ENCODE results near the gene C19orf44. TPM values are rescaled to one million over a fixed set of nuclear protein-coding genes. Genes with fewer than 3 reads are reported as not detected.

Gene C19orf44
- total RNA-seq, 2 donors from 2014 or later, result 4.9 to 6.1 TPM

DNA sequence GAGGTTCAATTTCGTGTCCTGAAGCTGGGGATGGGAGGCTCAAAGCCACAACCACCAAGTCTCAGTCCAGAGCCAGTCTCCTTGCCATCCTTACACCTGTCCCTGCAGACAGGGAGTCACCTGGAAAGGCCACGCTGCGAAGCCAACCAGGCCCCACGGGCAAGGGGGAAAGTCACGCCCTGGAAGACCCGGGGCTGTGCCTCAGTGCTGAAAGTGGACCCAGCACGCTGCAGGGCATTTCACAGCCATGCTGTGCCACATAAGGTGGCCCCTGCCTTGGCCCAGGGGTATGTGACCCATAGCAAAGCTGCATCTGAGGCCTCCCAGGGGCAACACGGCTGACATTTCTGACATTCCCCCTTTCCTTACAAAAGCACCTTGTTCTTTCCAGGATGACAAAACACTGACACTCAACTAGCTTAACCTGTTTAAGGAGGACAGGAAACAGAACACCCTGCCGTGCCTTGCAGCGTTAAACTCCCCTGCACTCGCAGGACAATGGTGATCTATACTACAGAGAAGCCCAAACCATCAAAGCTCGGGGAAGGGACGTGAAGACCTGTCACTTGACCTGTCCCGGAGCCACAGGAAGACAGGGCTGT, 31.2 kb downstream of the C19orf44 start:
- Histone ChIP-seq H3K27me3 (replicated peaks; ENCODE audit: insufficient read depth) (no peaks in the 10 kb centered on the region), H3K4me1 (ENCODE audit: control insufficient read depth in 1 of 2, low read depth in 2 of 2) (no peaks in the 10 kb centered on the region), H3K4me3 (no peak overlapping the region), H3K27ac (no peak overlapping the region), H3K9me3 (no peaks in the 10 kb centered on the region), H3K36me3 (peaks cover 94% of the 10 kb centered on the region)
- TF ChIP-seq, protein P1, sequence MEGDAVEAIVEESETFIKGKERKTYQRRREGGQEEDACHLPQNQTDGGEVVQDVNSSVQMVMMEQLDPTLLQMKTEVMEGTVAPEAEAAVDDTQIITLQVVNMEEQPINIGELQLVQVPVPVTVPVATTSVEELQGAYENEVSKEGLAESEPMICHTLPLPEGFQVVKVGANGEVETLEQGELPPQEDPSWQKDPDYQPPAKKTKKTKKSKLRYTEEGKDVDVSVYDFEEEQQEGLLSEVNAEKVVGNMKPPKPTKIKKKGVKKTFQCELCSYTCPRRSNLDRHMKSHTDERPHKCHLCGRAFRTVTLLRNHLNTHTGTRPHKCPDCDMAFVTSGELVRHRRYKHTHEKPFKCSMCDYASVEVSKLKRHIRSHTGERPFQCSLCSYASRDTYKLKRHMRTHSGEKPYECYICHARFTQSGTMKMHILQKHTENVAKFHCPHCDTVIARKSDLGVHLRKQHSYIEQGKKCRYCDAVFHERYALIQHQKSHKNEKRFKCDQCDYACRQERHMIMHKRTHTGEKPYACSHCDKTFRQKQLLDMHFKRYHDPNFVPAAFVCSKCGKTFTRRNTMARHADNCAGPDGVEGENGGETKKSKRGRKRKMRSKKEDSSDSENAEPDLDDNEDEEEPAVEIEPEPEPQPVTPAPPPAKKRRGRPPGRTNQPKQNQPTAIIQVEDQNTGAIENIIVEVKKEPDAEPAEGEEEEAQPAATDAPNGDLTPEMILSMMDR (IDR thresholded peaks at IDR 0.05), result no peak
- DNase-seq (ENCODE audit: low spot score) (no peak), ATAC-seq (ENCODE audit: insufficient number of reproducible peaks, low FRiP score, low read depth) (no peak)

DNA sequence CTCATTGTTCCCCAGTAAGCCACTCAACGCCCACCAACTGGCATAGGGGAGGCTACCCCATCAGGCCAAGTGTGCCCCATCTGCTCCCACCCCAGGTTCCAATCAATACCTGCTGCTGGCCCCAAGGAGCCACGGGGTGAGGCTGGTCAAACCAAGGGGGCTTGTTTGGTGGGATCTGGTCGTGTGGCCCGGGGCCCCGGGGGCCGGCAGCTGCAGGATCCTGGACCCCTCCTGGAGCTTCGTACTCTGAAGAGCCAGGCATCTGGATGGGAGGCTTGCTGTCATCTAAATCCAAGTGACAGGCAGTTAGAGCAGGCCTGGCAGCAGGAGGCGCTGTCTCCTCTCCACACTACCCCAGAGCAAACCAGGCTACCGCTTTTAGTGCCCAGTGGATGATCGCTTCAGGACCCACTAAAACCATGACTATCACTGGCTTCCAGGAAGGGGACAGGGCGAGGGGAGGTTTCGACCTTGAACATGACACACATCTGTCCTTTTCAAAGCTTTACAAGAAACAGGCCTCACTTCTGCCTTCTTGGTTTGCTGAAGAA, 31.9 kb downstream of the C19orf44 start:
- TF ChIP-seq, protein P1 (IDR thresholded peaks at IDR 0.05), result no peak
- Histone ChIP-seq H3K9me3 (no peaks in the 10 kb centered on the region), H3K4me1 (ENCODE audit: control insufficient read depth in 1 of 2, low read depth in 2 of 2) (no peaks in the 10 kb centered on the region), H3K27me3 (replicated peaks; ENCODE audit: insufficient read depth) (no peaks in the 10 kb centered on the region), H3K27ac (no peak overlapping the region), H3K4me3 (no peak overlapping the region), H3K36me3 (peaks cover 94% of the 10 kb centered on the region)
- DNase-seq (ENCODE audit: low spot score) (no peak), ATAC-seq (ENCODE audit: insufficient number of reproducible peaks, low FRiP score, low read depth) (no peak)

DNA sequence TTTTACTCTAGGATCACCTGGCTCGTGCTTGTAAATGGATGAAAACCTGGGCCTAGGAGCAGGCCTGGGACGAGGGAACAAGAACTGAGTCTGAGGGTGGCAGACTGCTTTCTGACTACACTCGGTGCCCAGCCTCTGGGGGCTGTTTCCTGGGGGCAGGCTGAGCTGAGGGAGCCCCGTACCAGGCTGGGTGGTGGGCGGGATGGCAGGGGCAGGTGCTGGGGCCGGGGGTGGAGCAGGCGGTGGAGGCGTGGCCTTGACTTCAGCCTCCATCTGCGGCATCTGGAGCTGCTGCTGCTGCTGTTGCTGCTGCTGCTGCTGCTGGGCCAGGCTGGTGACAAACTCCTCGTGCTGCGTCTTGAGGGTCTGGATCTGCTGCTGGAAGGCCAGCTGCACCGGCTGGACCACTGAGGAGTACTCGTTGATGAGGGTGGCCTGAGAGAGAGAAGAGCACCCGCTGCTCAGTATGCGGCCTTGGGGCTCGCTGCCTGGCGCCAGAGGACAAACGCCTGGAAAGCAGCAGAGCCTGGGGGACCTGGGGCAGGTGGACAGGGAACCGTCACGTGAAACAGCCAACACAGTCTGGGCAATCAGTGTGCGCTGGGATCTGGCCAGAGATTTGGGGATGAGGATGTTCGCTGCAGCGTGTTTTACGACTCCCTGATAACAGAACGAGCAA, 33.4 kb downstream of the C19orf44 start:
- Histone ChIP-seq H3K27me3 (replicated peaks; ENCODE audit: insufficient read depth) (no peaks in the 10 kb centered on the region), H3K27ac (no peak overlapping the region), H3K9me3 (no peaks in the 10 kb centered on the region), H3K4me3 (no peak overlapping the region), H3K36me3 (peaks cover 96% of the 10 kb centered on the region), H3K4me1 (ENCODE audit: control insufficient read depth in 1 of 2, low read depth in 2 of 2) (no peaks in the 10 kb centered on the region)
- DNase-seq (ENCODE audit: low spot score) (no peak), ATAC-seq (ENCODE audit: insufficient number of reproducible peaks, low FRiP score, low read depth) (no peak)
- TF ChIP-seq, protein P1 (IDR thresholded peaks at IDR 0.05), result no peak

DNA sequence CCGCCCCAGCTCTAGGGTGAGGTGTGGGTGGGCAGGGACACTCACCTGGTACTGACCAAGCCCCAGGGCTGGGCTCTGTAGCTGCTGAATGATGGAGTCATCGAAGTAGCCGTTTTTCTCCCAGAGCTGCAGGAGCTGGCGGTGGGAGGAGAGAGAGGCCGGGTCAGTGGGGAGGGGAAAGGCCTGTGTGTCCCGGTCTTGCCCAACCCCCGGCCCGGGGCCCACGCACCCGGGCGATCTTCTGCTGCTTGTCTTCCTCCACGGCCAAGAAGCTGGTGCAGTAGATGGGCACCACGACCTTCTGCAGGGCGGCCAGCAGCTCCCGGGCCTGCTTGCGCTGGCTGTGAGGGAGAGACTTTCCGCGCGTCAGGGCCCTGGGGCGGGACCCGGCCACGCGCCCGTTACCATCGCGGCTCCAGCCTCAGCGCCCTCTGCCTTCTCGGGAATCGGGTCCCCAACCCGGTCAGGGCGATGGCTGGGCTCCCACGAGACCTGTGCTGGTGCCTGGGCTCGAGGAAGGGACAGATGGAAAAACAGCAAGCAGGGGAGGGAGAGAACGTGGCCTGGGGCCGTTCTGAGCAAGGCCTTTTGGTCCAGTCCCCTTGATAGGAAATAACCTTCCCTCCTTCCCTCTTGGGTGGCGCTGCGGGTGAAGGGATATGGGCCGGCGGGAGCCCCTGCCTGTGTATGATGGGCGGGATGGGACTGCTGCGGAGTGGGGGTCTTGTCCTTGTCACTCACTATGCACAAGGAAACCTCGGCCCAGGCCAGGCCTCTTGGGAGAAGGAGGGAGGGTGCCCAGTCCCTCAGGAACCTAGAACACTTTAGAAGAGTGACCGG, 34.6 kb downstream of the C19orf44 start:
- no peaks in the 10 kb centered on the region for H3K9me3 ChIP-seq
- H3K27ac ChIP-seq, result no peak overlapping the region
- H3K4me3 ChIP-seq, result no peak overlapping the region
- H3K36me3 ChIP-seq, result peaks cover 97% of the 10 kb centered on the region
- ATAC-seq (ENCODE audit: insufficient number of reproducible peaks, low FRiP score, low read depth), result no peak
- no peaks in the 10 kb centered on the region for H3K4me1 ChIP-seq (ENCODE audit: control insufficient read depth in 1 of 2, low read depth in 2 of 2)
- H3K27me3 ChIP-seq (replicated peaks; ENCODE audit: insufficient read depth), result no peaks in the 10 kb centered on the region
- no peak for DNase-seq (ENCODE audit: low spot score)
- TF ChIP-seq, protein P1 (IDR thresholded peaks at IDR 0.05), result no peak

DNA sequence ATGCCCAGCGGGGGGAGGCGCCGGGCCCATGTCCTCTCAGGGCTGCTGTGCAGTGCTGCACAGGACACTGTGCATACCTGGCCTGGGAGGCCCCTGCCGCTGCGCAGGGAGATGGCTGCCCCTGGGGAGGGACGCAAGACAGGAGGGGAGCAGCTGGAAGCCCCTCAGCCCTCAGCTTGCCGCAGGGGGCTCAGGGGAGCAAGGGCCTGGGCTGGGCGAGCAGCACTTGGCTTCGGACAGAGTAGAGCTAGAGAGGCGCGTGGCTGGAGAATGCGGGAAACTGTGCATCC, 35.1 kb downstream of the C19orf44 start:
- DNase-seq (ENCODE audit: low spot score) (no peak), ATAC-seq (ENCODE audit: insufficient number of reproducible peaks, low FRiP score, low read depth) (no peak)
- Histone ChIP-seq H3K27me3 (replicated peaks; ENCODE audit: insufficient read depth) (no peaks in the 10 kb centered on the region), H3K4me1 (ENCODE audit: control insufficient read depth in 1 of 2, low read depth in 2 of 2) (no peaks in the 10 kb centered on the region), H3K4me3 (no peak overlapping the region), H3K36me3 (peaks cover 97% of the 10 kb centered on the region), H3K9me3 (no peaks in the 10 kb centered on the region), H3K27ac (no peak overlapping the region)
- TF ChIP-seq, protein P1 (IDR thresholded peaks at IDR 0.05), result no peak
